Esophagus squamous epithelium (tissue), 5 donors: ENCODE results near the gene RNASE8. TPM values are rescaled to one million over a fixed set of nuclear protein-coding genes. Genes with fewer than 3 reads are reported as not detected.
"Not testable (repeated sequence)": the region's sequence is repeated elsewhere in the genome, so short reads cannot be mapped to it uniquely, and the experiment has no call there.

Experiments used
- DNase-seq: peaks from one replicate; lab custom pipeline; 2025; lab: John Stamatoyannopoulos, UW
- H3K27ac ChIP-seq, 4 donors: fragments of 200-600 bp; sonication (generic); one replicate each; pipeline ENCODE4 v1.5.1; 2016 to 2019; ENCODE audit warnings: mild to moderate bottlenecking in 1 of 4
- H3K27me3 ChIP-seq, 4 donors: fragments of 200-600 bp; sonication (generic); 1 replicate in 3 of 4; 2 replicates in 1 of 4; pipeline versions ENCODE4 v1.5.1 to v1.6.0; 2017 to 2021; ENCODE audit warnings: antibody characterized with exemption in 1 of 4
- H3K36me3 ChIP-seq, 3 donors: fragments of 200-600 bp; sonication (generic); one replicate each; pipeline ENCODE4 v1.5.1; 2016 to 2019
- H3K4me1 ChIP-seq, 3 donors: fragments of 200-600 bp; sonication (generic); one replicate each; pipeline ENCODE4 v1.5.1; 2017 to 2019
- H3K4me3 ChIP-seq, 4 donors: fragments of 200-600 bp; sonication (generic); 1 replicate in 3 of 4; 2 replicates in 1 of 4; pipeline ENCODE4 v1.5.1; 2016 to 2019; ENCODE audit warnings: mild to moderate bottlenecking in 2 of 4, moderate library complexity in 1 of 4
- H3K9me3 ChIP-seq, 3 donors: fragments of 200-600 bp; sonication (generic); one replicate each; pipeline ENCODE4 v1.5.1; 2016 to 2019
- CTCF ChIP-seq, 6 experiments: fragments of 450-650 bp in 4 of 6; fragments of 200-600 bp in 2 of 6; sonication (generic) in 2 of 6; IDR thresholded peaks; one replicate each; pipeline ENCODE4 v1.5.1; 2016 to 2019; ENCODE audit warnings: antibody characterized with exemption in 6 of 6, mild to moderate bottlenecking in 4 of 6, moderate library complexity in 4 of 6
- POLR2A ChIP-seq, 4 donors: fragments of 450-650 bp; IDR thresholded peaks; one replicate each; pipeline ENCODE4 v1.6.1; 2017; ENCODE audit warnings: antibody characterized with exemption in 4 of 4, mild to moderate bottlenecking in 4 of 4, moderate library complexity in 3 of 4
- WGBS, 2 donors: methylation state at CpG; one replicate each; pipeline ENCODE4 v1.1.5; 2018; 5-methylcytosine and 5-hydroxymethylcytosine counted together
- intact Hi-C: fragments of 100-400 bp; cut with DNase I; formaldehyde crosslinking; loops from one replicate; pipeline ENCODE4 v1.15.0; 2022
- total RNA-seq, 4 donors: library from RNA; depleted of rRNA; stranded (reverse); fragments of >200 nt; gene quantifications; one replicate each; pipeline ENCODE4 v1.1.0, GENCODE V29; 2016
- donor health status: DM: yes; HTN: yes; CAD: no.

RNASE8 gene
- total RNA-seq, 4 donors from 2014 or later, result not detected

- intact Hi-C loops, result no loop called here
- Histone ChIP-seq H3K4me3 (no peak overlapping the region), H3K36me3 (no peaks in the 10 kb centered on the region), H3K9me3 (no peaks in the 10 kb centered on the region), H3K4me1 (peaks cover 27 to 77% (median 36%) of the 10 kb centered on the region in 3 donors), H3K27me3 (no peaks in the 10 kb centered on the region), H3K27ac (peak overlapping the region in 3 of 4 donors; percentile 81 to 84 (median 82))
- DNase-seq, result no peak
- WGBS, 2 donors, result 63 to 70% methylated on average over 8 of the region's 8 CpGs
- TF ChIP-seq CTCF (IDR thresholded peaks at IDR 0.05) (no peak), POLR2A (IDR thresholded peaks at IDR 0.05) (no peak)
Measured at GRCh38 chr14:21040370-21040925, 17.2 kb upstream of the RNASE8 start.

GRCh38 chr14:21040941-21041340 lies 16.7 kb upstream of the RNASE8 start:
- H3K27ac ChIP-seq, H3K36me3 ChIP-seq, H3K4me3 ChIP-seq, H3K27me3 ChIP-seq, intact Hi-C loops, H3K9me3 ChIP-seq, DNase-seq: not testable (repeated sequence)
- peaks cover 27 to 77% (median 36%) of the 10 kb centered on the region in 3 donors for H3K4me1 ChIP-seq
- 71 to 78% methylated on average over 3 of the region's 3 CpGs for WGBS, 2 donors

GRCh38 chr14:21041676-21042433 lies 15.8 kb upstream of the RNASE8 start, which contains the start of gene RNASE7:
Gene RNASE7, plus strand, starts transcription at chr14:21042362. Its CDS starts 631 bp downstream, at chr14:21042993.
- H3K4me3 ChIP-seq, result no peak within 1 kb of the TSS
- H3K27ac ChIP-seq, result peak within 1 kb of the TSS in 2 of 4 donors; percentile 49 to 68
- intact Hi-C loops, result no loop called here

GRCh38 chr14:21042918-21043317 lies 14.7 kb upstream of the RNASE8 start:
- no peak for TF ChIP-seq CTCF (IDR thresholded peaks at IDR 0.05)
- no peak for TF ChIP-seq POLR2A (IDR thresholded peaks at IDR 0.05)
- no peak for DNase-seq
- 42 to 61% methylated on average over 6 to 8 of the region's 8 CpGs for WGBS, 2 donors
- H3K4me3 ChIP-seq, result no peak overlapping the region
- peaks cover 26 to 67% (median 36%) of the 10 kb centered on the region in 3 donors for H3K4me1 ChIP-seq
- no peaks in the 10 kb centered on the region for H3K27me3 ChIP-seq
- intact Hi-C loops, result no loop called here
- H3K27ac ChIP-seq, result peak overlapping the region in 2 of 4 donors; percentile 49 to 68
- H3K36me3 ChIP-seq, result no peaks in the 10 kb centered on the region
- no peaks in the 10 kb centered on the region for H3K9me3 ChIP-seq

More at GRCh38 chr14:21041676-21042433, 15.8 kb upstream of the RNASE8 start, which contains the start of gene RNASE7:
- no peaks in the 10 kb centered on the region for H3K9me3 ChIP-seq
- 35 to 45% methylated on average over 9 to 10 of the region's 11 CpGs for WGBS, 2 donors
- peaks cover 27 to 74% (median 36%) of the 10 kb centered on the region in 3 donors for H3K4me1 ChIP-seq
- TF ChIP-seq CTCF (IDR thresholded peaks at IDR 0.05), result no peak
- TF ChIP-seq POLR2A (IDR thresholded peaks at IDR 0.05), result no peak
- DNase-seq, result no peak
- no peaks in the 10 kb centered on the region for H3K27me3 ChIP-seq
- H3K36me3 ChIP-seq, result no peaks in the 10 kb centered on the region

- Histone ChIP-seq H3K27ac (peak overlapping the region in 2 of 4 donors; percentile 19 to 68), H3K4me1 (peaks cover 20 to 62% (median 32%) of the 10 kb centered on the region in 3 donors), H3K4me3 (no peak overlapping the region), H3K27me3 (no peaks in the 10 kb centered on the region), H3K36me3 (no peaks in the 10 kb centered on the region), H3K9me3 (no peaks in the 10 kb centered on the region)
- DNase-seq, result no peak
- TF ChIP-seq CTCF (IDR thresholded peaks at IDR 0.05), result no peak
- no peak for TF ChIP-seq POLR2A (IDR thresholded peaks at IDR 0.05)
- intact Hi-C loops, result no loop called here
- WGBS, 2 donors, result 21 to 37% methylated on average over 2 of the region's 2 CpGs
Measured at GRCh38 chr14:21043387-21043973, 14.1 kb upstream of the RNASE8 start.
